GM13977 (cell line): ENCODE data around the gene MOCS2.
A peak's percentile ranks its signal among the peaks of the same experiment; 100 is the strongest.
"Not testable (repeated sequence)": the region's sequence is repeated elsewhere in the genome, so short reads cannot be mapped to it uniquely, and the experiment has no call there.

Source experiments
- DNase-seq: peaks from one replicate; pipeline ENCODE4 v3.0.0; 2012; ENCODE audit warnings: low spot score
- in situ Hi-C: fragments of 300-500 bp; cut with MboI; formaldehyde crosslinking; loops from one replicate; pipeline ENCODE4 v1.12.0; 2022; ENCODE audit warnings: low sequenced_read_pairs, low pct_unique_long_range_greater_than_20kb, mixed read lengths, inconsistent platforms; ENCODE audit not compliant: unreplicated experiment
- TF ChIP-seq, protein P1 (sequence below): IDR thresholded peaks from 2 replicates; pipeline ENCODE4 v1.5.1; 2012; ENCODE audit warnings: mild to moderate bottlenecking, control low read depth; ENCODE audit not compliant: insufficient read depth; ENCODE audit errors: extremely low read depth, missing control alignments

Gene MOCS2

DNA sequence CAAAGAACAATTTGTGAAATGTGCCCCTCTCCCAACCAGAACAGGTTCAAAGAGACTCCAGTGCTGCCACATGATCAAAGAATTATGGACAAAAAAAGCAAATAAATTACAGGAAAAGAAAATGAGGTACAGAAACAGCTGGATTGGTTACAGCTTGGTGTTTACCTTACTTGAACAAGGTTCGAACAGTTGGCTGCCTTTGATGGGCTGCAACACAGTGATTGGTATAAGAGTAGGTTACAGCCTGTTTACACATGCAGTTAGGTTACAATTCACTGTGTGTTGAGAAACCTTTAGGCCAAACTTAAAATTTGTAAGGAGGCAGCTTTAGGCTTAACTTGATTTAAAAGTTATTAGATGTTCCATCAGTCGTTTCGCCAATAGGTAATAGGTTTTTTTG, 3.4 kb upstream of the MOCS2 start:
- in situ Hi-C loops: no loop called here
- no peak for DNase-seq
- TF ChIP-seq, protein P1, sequence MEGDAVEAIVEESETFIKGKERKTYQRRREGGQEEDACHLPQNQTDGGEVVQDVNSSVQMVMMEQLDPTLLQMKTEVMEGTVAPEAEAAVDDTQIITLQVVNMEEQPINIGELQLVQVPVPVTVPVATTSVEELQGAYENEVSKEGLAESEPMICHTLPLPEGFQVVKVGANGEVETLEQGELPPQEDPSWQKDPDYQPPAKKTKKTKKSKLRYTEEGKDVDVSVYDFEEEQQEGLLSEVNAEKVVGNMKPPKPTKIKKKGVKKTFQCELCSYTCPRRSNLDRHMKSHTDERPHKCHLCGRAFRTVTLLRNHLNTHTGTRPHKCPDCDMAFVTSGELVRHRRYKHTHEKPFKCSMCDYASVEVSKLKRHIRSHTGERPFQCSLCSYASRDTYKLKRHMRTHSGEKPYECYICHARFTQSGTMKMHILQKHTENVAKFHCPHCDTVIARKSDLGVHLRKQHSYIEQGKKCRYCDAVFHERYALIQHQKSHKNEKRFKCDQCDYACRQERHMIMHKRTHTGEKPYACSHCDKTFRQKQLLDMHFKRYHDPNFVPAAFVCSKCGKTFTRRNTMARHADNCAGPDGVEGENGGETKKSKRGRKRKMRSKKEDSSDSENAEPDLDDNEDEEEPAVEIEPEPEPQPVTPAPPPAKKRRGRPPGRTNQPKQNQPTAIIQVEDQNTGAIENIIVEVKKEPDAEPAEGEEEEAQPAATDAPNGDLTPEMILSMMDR: no peak

DNA sequence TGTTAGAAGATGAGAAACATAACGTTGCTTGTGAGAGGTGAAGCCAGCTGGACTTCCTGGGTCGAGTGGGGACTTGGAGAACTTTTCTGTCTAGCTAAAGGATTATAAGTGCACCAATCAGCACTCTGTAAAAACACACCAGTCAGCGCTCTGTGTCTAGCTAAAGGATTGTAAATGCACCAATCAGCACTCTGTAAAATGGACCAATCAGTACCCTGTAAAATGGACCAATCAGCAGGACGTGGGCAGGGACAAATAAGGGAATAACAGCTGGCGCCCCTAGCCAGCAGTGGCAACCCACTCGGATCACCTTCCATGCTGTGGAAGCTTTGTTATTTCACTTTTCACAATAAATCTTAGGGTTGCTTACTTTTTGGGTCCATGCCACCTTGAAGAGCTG, 2.8 kb upstream of the MOCS2 start:
- in situ Hi-C loops, DNase-seq: not testable (repeated sequence)

DNA sequence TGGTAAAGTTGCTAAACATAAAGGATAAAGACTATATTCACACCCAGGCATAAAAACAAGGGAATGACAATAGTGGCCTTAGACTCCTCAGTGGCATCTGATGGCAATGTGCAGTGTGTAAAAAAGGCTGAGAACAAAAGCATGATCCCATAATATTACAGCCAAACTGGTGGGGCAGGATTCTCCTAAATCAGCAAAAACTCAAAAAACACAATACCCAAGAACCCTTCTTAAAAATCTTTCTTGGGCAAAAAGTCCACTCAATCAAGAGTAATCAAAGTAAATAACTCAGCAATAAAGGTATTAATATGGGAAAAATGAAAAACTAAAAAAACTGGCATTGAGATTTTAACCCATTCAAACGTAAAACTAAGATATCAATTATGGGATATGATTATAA, 1.6 kb upstream of the MOCS2 start:
- DNase-seq: no peak
- TF ChIP-seq, protein P1: no peak
- in situ Hi-C loops: no loop called here

DNA sequence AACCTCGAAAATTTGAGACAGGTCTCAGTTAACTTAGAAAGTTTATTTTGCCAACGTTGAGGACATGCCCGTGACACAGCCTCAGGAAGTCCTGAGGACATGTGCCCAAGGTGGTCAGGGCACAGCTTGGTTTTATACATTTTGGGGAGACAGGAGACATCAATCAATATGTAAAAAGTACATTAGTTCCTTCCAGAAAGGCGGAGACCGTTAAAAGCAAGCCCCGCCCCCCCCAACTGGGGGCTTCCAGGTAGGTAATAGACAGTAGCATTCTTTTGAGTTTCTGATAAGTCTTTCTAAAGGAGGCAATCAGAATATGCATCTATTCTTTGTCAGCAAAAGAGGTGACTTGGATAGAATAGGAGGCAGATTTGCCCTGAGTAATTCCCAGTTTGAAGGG, 599 bp upstream of the MOCS2 start:
- DNase-seq: no peak
- TF ChIP-seq, protein P1: no peak
- in situ Hi-C loops: no loop called here

DNA sequence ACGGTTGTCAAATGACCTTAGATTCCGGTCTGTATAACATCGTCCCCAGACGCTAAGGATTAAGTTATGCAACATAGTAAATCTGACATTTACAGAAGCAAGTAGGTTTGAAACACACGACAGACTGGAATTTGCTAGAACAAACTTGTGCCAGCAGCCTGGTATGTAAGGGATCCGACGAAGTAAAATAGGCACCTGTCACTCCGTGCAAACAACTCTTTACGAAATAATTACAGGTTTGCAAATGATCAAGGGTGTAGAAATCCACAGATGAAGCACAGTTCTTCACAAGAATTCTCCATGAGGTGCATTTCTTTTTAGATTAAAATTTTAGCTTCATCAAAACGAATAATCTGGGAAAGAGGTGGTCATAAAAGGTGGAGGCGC, 508 bp downstream of the MOCS2 start:
- DNase-seq: peak; percentile 16
- TF ChIP-seq, protein P1: no peak

DNA sequence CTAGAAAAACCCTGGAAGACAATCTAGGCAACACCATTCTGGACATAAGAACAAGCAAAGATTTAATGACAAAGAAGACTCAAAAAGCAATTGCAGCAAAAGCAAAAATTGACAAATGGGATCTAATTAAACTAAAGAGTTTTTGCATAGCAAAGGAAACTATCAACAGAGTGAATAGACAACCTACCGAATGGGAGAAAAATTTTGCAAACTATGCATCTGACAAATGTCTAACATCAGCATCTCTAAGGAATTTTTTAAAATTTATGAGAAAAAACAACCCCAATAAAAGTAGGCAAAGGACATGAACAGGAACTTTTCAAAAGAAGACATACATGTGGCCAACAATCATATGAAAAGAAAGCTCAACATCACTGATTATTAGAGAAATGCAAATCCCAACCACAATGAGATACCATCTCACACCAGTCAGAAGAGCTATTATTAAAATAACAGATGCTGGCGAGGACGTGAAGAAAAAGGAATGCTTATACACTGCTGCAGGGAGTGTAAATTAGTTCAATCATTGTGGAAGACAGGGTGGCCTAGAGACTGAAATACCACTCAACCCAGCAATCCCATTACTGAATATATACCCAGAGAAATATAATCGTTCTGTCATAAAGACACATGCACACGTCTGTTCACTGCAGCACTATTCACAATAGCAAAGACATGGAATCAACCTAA, 3.8 kb downstream of the MOCS2 start:
- TF ChIP-seq, protein P1: no peak
- DNase-seq: no peak
- in situ Hi-C loops: no loop called here

More for the DNA sequence above, 508 bp downstream of the MOCS2 start:
- in situ Hi-C loops: no loop called here

DNA sequence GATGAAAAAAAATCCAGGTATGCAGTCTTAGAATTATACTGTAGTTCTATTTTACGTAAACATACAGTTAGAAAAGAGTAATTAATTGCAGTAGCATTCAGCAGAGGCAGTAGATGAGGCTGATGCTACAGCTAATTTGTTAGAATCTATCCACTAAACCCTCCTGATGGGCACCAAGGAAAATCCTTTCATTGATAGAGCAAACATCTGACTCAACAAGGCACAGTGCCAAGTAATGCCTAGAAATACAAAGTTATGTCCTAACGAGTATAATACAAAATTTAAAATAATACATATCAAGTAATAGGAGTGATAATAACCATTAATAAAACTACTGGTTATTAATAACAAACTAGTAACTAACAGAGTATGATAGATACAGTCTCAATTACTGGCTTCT, 9.0 kb downstream of the MOCS2 start:
- TF ChIP-seq, protein P1: no peak
- in situ Hi-C loops: no loop called here
- DNase-seq: no peak
